HG02852 (cell line): Measurements from ENCODE around the gene OBI1.

ENCODE experiments used
- ATAC-seq: cut with Tn5 transposase; IDR thresholded peaks from one replicate; pipeline ENCODE4 v1.9.1; 2021; ENCODE audit warnings: mild to moderate bottlenecking, moderate library complexity; ENCODE audit not compliant: unreplicated experiment

Gene OBI1

GRCh38 chr13:78604782-78605611 lies 54.0 kb downstream of the OBI1 start:
- no peak for ATAC-seq

DNA sequence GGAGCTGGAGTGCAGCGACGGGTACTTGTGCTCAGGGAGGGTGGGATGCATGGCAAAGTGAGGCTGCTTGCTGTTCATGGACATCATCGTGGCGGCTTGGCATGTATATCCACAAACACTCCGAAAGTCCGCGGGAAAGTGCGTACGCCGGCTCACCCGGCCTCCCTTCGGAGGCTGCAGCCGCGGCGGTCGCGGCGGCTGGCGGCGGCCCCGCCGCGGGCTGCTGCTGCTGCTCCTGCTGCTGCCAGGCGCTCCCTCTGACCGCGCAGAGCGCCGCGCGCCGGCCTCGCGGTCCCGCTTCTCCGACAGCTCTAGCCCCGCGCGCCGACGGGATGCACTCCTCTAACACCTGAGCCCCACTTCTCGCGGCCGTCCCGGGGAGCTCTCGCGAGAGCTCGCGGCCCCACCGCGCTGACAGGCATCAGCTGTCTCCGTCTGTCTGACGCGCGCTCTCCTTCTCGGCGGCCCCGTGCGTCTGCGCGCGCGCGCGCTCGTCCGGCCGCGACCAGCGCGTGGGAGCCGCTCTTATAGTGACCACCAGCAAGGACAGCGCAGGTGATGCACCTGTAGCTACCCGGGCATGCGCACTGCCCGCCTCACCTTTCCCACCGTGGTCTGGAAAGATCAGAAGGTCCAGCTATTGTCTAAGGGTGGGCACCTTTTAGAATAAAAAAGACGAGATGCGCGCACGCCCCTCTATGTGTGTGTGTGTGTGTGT lies 55.6 kb downstream of the OBI1 start, which contains the start of gene POU4F1:
TSS of gene POU4F1 (minus strand) at position 313 of the 718 bp plus-strand sequence. CDS start at position 87, 226 bp downstream.
- ATAC-seq, result peak; percentile 78

DNA sequence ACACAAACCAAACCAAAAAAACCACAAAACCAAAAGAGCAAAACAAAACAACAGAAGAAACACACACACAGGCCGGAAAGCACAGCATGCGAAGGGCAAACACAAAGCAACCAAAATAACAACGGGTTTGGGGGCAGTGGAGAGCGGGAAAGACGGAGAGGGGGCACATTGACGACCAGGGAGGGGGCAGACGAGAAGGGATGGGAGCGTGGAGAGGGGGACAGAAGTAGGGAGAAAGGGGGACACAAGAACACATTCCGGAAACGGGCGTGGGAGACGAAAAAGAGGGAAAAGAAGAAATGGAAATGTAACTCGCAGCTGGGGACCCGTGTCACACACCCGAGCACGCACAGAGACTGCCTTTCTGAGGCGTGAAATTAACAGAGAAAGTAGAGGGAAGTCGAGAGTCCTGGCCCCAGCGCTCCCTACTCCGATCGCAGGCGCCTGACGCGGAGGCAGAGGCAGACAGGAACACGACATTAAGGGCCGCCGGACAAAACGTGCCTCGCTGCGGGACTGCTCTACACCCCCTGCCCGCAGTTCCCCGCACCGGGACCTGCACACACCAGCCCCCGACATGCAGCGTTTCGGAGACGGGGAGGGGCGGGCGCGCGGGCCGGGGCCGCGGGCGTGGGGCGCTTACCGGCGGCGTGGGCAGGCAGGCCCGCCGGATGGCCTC lies 56.3 kb downstream of the OBI1 start:
- peak; percentile 18 for ATAC-seq

DNA sequence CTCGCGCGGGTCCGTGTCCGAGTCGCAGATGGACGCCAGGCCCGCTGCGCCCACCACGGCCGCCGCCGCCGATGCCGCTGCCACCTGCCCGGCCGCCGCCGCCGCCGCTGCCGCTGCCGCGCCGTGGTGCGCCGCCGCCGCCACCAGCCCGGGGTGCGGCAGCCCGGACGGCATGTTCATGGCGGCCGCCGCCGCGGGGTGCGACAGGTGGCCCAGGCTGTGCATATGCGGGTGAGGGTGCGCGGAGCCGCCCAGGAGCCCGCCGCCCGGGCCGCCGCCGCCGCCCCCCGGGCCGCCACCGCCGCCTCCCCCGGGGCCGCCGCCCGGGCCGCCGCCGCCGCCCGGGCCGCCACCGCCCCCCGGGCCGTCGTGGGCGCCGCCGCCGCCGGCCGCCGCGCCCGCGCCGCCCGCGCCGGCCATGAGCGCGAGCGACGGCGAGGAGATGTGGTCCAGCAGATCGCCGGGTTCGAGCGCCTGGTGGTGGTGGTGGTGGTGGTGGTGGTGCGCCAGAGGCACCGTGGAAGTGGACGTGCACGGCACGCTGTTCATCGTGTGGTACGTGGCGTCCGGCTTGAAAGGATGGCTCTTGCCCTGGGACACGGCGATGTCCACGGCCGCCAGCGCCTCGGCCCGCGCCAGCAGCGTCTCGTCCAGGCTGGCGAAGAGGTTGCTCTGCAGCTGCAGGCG lies 56.9 kb downstream of the OBI1 start:
- no peak for ATAC-seq

GRCh38 chr13:78601124-78601873 lies 57.7 kb downstream of the OBI1 start:
- ATAC-seq, result no peak

DNA sequence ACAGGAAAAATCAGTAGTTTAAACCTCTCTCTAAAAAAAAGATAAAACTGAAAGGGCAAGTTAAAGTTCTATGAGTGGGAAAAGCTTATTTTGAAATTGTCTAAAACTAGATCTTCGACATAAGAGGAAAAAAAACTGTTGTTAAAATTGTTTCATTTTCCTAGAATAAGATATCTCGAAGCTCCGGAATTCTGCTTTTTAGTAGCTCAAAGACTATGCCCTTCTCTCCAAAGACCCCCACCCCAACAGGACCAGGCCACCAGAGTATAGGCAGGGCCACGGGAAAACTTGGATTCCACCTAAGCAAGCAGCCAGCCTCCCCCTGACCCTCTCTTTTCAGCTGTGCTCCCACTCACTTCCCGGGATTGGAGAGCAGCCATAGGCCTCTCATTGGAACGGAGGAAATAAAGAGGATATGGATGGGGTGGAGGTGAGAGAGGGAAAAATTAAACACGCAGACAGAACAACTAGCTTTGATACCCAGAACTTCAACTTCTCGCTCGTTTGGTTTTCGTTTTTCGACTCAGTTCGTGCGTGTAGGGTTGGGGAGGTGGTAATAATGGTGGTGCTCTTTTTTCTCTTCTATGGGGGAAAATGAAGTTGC lies 58.6 kb downstream of the OBI1 start:
- ATAC-seq, result no peak

GRCh38 chr13:78599645-78600279 lies 59.2 kb downstream of the OBI1 start:
- no peak for ATAC-seq

- ATAC-seq, result no peak
These were observed 59.9 kb downstream of the OBI1 start for GRCh38 chr13:78598966-78599644.

DNA sequence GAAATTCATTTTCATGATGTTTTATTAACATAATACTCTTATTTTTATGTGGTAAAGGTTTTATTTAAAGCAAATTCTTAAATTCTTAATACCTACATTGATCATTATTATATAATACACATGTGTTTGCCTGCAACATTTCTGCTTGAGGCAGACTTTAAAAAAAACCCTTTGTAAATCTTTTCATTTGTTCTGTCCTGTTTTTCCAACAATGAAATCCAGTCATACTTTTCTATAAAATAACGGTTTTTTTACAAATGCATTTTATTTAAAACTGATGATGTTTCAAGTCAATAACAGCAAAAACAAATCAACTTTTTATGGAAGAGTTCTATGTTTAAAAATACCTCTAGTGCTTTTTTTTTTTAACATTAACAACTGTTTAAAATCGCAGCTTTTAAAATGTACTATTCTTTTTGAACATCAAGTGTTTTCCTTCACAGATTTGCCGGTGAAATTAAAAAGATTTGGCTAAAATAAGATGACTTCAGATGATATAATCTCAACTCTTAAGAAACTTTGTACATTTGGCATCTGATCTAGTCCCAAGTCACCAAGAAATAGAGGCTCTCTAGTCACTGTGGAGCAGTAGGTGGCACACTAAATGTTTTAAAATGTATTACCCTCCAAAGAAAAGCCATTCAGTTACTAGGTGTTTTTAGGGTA lies 60.7 kb downstream of the OBI1 start:
- ATAC-seq, result no peak

GRCh38 chr13:78597602-78597932 lies 61.4 kb downstream of the OBI1 start:
- ATAC-seq, result no peak

DNA sequence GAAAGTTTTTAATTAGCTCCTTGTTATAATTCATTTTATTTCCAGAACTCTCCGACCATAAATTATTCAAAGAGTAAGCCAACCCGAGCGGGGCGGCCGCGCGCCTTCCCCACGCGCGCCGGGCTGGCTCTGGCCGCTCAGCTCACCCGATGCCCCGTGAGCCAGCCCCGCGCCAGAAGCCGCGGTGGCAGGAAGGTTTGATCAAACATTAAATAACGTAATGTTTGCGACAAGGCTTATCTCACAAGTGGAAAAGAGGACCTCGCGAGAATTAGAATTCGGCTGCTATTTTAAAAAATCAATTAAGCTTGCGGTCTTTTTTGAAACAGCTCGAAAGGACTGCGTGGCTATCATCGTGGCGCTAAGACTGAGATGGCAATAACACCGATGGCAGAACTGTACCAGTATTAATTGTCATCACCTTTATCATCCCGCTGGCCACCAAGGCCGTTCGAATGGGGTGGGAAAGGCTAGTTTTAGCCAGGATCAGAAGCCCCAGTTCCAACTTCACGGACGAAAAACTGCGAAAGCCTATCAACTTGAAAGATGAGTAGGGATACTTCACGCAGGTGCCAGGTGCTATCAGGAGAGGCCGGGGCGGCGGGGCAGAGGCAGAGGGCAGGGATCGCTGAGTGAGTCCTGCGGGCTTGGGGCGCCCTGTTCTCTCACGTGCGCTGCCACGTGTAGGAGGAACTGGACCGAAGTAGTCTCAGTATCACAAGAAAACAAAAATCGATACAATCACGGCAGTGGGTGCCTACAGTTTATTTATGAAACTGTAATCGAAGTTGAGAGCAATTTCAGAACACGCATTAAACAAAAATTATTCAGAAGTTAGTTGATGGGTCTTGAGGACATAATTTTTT lies 62.0 kb downstream of the OBI1 start:
- no peak for ATAC-seq

DNA sequence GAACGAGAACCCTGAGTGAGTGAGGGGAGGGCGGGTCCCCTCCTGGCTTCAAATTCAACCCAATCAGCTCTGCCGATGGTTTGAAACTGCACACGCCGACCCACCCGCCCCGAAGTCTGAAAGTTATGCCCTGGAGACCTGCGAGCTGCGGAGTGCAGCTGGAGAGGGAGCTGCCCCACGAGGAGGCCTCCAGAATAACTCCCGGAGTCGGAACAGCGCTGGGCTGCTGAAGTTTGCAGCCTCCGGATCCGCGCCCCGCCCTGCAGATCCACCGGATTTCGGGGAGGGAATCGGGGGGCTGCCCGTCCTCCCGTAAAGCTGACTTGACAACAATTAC lies 62.6 kb downstream of the OBI1 start:
- ATAC-seq, result peak; percentile 13

DNA sequence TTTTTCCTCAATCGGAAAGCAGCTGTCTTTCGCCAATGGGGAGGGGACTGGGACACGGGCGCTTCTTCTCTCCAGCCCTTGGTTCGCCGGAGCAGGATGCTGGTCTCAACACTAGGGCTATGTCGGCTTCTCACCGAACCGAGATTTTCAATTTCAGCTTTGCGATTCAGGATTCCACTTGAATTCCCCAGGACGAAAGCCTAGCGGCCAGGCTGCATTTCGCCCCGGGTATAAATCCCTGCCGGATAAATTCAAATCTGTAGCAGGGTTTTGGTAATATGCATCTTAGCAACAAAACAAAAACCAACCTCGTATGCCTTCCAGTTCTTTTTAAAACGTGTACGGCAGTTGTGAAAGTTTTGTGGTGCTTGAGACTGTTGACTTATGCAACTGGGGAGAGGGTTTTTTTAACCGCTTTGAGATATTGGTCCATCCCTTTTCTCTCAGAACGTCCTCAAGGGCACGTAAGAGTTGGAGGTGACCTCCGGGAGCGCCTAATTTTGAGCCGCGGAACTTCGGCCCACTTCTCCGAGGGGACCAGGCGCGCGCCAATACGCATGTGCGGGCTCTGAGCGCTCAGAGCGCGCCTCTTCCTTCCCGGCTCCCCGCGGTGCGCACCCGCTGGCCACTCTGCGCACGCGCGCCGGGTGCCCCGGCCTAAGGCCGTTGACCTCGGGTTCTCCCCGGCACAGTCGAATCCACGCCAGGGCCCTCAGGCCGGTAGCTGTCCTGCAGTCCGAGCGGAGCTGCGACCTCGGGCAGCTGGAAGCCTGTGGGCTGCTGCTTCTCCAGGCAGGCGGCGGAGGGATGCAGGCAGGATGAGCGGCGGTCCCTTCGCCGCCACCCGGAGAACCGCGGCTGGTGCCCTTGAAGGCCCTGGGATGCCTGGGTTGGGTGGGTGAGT lies 63.2 kb downstream of the OBI1 start:
- ATAC-seq, result peak; percentile 79

GRCh38 chr13:78594456-78594975 lies 64.4 kb downstream of the OBI1 start:
- ATAC-seq, result no peak

- ATAC-seq, result no peak
These were observed 65.1 kb downstream of the OBI1 start for GRCh38 chr13:78593652-78594455.

DNA sequence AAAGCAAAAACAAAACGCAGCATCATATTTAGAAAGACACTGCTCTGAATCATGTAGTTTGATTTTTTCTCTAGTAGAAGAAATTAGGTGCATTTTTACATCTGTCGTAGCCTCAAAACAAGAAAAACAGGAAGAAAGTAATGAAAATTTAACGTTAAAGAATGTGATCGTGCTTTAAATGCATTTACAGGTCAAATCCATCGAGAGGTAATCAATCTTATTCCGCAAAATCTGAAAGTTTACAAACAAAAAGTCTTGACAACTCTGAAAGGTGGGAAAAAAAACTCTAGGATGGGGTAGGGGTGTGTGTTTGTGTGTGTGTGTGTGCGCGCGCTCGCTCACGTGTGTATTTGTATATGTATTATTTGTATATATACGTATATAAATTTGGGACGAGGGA lies 65.8 kb downstream of the OBI1 start:
- ATAC-seq, result no peak
